ENCODE data around the gene CYTH3.
"Not testable (repeated sequence)": the region's sequence is repeated elsewhere in the genome, so short reads cannot be mapped to it uniquely, and the experiment has no call there.

Gene CYTH3

GRCh38 chr7:6227294-6227846, 45.1 kb downstream of the CYTH3 start:
- no peak for DNase-seq

- DNase-seq, result no peak
Measured at GRCh38 chr7:6226194-6226799, 46.1 kb downstream of the CYTH3 start.

- DNase-seq, result not testable (repeated sequence)
Measured at GRCh38 chr7:6223411-6223810, 49.0 kb downstream of the CYTH3 start.

GRCh38 chr7:6223010-6223409, 49.4 kb downstream of the CYTH3 start:
- DNase-seq, result not testable (repeated sequence)

- no peak for DNase-seq
Measured at GRCh38 chr7:6221340-6222319, 50.8 kb downstream of the CYTH3 start.

GRCh38 chr7:6218329-6218728, 54.1 kb downstream of the CYTH3 start:
- no peak for DNase-seq

GRCh38 chr7:6212008-6212407, 60.4 kb downstream of the CYTH3 start:
- DNase-seq, result no peak

- no peak for DNase-seq
Measured at GRCh38 chr7:6210621-6211372, 61.6 kb downstream of the CYTH3 start.

GRCh38 chr7:6209340-6209739, 63.1 kb downstream of the CYTH3 start:
- DNase-seq, result no peak

- no peak for DNase-seq
Measured at GRCh38 chr7:6208573-6209328, 63.7 kb downstream of the CYTH3 start.

GRCh38 chr7:6205971-6206660, 66.3 kb downstream of the CYTH3 start:
- no peak for DNase-seq

GRCh38 chr7:6203381-6203780, 69.0 kb downstream of the CYTH3 start:
- no peak for DNase-seq

GRCh38 chr7:6202117-6202516, 70.3 kb downstream of the CYTH3 start:
- no peak for DNase-seq

- DNase-seq, result no peak
Measured at GRCh38 chr7:6200971-6201370, 71.5 kb downstream of the CYTH3 start.

- DNase-seq, result no peak
Measured at GRCh38 chr7:6198689-6199595, 73.5 kb downstream of the CYTH3 start.

- no peak for DNase-seq
Measured at GRCh38 chr7:6197801-6198551, 74.4 kb downstream of the CYTH3 start.

- DNase-seq, result no peak
Measured at GRCh38 chr7:6193709-6194108, 78.7 kb downstream of the CYTH3 start.

GRCh38 chr7:6190563-6190962, 81.9 kb downstream of the CYTH3 start:
- not testable (repeated sequence) for DNase-seq

GRCh38 chr7:6188389-6188788, 84.0 kb downstream of the CYTH3 start:
- DNase-seq, result no peak

GRCh38 chr7:6186577-6186976, 85.8 kb downstream of the CYTH3 start:
- no peak for DNase-seq

Measured in activated CD8-positive, alpha-beta memory T cell treated with anti-CD3 and anti-CD28 coated beads for 24 hours (primary cell).